Brain microvascular endothelial cell (primary cell): Measurements from ENCODE around the gene BRD3OS.

Source experiments
- DNase-seq: peaks from one replicate; pipeline ENCODE4 v3.0.0-alpha.2; 2020
- H3K27ac ChIP-seq: fragments of 250-450 bp; sonication (Bioruptor Pico); 2 replicates; pipeline ENCODE4 v1.5.1; 2020; ENCODE audit warnings: mild to moderate bottlenecking, moderate library complexity
- H3K27me3 ChIP-seq: fragments of 250-450 bp; sonication (Bioruptor Pico); replicated peaks from 2 replicates; pipeline ENCODE4 v1.5.1; 2020; ENCODE audit warnings: mild to moderate bottlenecking
- H3K36me3 ChIP-seq: fragments of 250-450 bp; sonication (Bioruptor Pico); replicated peaks from 2 replicates; pipeline ENCODE4 v1.5.1; 2020; ENCODE audit warnings: mild to moderate bottlenecking
- H3K4me3 ChIP-seq: 2 replicates; pipeline ENCODE4 v1.5.1; 2011; ENCODE audit warnings: low read depth, mild to moderate bottlenecking, control low read depth, low read length, moderate library complexity
- CTCF ChIP-seq: IDR thresholded peaks from 2 replicates; pipeline ENCODE4 v1.5.1; 2011; ENCODE audit warnings: low read depth, mild to moderate bottlenecking, moderate library complexity, low read length, control low read depth, inconsistent platforms; ENCODE audit errors: missing control alignments
- in situ Hi-C: cut with HindIII; loops from 2 replicates; pipeline ENCODE4 v1.10.0; 2017; ENCODE audit warnings: low sequenced_read_pairs, low pct_ligation_motif_present

The BRD3OS gene

DNA sequence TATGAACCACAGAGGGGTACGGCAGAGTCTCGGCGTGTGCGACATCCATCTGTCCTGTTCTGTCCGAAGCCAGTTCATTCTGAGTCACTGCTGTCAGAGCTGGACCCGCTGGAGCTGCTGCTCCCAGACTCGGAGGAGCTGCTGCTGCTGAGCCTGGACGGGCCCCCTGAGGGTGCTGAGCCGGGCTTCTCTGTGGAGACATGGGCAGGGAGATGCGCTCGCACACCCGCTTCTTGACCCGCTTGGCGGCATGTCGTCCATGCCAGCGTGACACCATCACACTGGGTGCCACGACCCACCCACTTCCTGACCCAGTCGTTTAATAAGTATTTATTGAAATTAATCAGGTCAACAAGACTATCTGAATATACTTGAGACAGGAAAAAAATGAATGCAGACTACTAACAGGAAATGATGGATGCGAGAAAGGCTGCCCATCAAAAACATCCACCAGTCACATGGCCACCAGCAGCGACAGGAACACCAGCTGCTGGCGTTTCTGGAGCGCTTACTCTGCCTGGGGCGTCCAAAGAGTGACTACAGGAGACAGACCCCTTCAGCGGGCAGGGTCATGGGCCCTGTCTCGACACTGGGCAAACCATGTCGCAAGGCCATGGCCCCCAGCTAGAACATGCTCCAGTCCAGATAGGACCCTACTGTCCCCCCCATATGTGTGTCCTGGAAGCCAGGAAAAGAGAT, 8.4 kb downstream of the BRD3OS start:
- no peak for TF ChIP-seq CTCF
- peaks cover 46% of the 10 kb centered on the region for H3K36me3 ChIP-seq
- no peak overlapping the region for H3K4me3 ChIP-seq
- no peak for DNase-seq
- no peak overlapping the region for H3K27ac ChIP-seq
- in situ Hi-C loops = no loop called here
- H3K27me3 ChIP-seq = no peaks in the 10 kb centered on the region

- Histone ChIP-seq H3K27ac (no peak overlapping the region), H3K36me3 (peaks cover 49% of the 10 kb centered on the region), H3K4me3 (no peak overlapping the region), H3K27me3 (no peaks in the 10 kb centered on the region)
- in situ Hi-C loops = no loop called here
- DNase-seq = no peak
- no peak for TF ChIP-seq CTCF
Measured at GRCh38 chr9:134034215-134035040, 9.1 kb downstream of the BRD3OS start.

DNA sequence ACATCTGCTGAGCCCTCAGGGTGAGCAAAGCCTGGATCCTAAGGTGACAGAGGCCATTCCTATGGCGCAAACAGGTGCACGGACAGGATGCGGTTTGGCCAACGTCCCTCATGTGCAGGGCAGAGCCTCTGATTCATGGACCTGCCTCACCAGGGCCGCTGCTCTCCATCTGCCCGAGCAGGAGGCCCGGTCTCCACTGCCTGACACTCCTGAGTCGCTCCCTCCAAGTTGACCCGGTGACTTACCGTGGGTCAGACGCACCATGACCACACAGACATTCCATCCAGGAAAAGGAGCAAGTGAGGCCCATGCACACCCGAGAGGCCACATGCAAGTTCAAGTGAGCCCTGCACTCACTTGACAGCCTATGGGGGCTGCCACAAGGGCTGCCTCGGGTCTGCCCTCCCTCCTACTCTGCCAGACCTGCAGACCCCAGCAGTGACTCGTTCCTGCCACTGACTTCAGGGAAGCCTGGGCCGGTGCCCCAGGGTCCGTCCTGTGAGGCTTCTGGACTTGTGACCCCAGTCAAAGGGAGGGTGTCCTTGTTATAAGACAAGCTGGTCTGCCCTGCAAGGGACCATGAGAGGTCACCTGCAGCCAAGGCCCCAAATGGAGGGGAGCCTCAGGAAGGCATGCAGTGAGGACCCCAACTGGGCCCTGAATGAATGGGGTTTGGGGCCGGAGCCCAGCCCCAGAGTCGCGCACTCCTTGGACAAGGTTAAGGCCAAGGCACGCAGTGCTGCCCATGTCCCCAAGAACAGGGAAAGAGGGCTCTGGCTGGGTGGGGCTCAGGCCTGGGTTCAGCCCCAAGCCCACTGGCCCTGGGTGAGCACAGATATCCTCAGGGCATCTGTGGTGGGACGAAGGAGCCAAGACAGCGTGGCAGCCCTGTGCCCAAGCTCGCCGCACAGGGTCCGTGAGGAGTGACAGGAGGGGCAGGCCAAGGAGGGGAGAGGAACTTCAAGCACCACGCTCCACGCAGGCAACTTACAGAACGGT, 10.1 kb downstream of the BRD3OS start:
- DNase-seq = no peak
- H3K36me3 ChIP-seq = peaks cover 55% of the 10 kb centered on the region
- in situ Hi-C loops = no loop called here
- no peaks in the 10 kb centered on the region for H3K27me3 ChIP-seq
- no peak overlapping the region for H3K4me3 ChIP-seq
- no peak for TF ChIP-seq CTCF
- no peak overlapping the region for H3K27ac ChIP-seq

DNA sequence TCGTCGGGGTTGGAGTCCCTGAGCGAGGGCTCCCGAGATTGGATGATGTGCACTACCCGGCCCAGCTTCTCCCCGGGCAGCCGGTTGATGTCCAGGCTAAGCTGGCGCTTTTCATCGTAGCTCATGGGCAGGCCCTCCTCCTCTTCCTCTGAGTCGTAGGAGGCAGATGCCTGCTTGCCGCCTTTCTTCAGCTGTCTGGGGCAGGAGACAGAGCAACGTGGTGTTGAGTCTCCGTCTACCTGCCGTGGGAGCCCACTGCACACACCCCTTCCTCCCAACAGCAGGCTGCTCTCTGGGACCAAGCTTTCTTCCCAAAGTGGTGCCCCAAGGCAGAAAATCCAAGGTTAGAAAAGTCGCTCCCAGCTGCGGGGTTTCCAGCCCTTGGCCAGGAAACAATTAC, 10.8 kb downstream of the BRD3OS start:
- no peak overlapping the region for H3K4me3 ChIP-seq
- H3K27me3 ChIP-seq = no peaks in the 10 kb centered on the region
- peaks cover 50% of the 10 kb centered on the region for H3K36me3 ChIP-seq
- TF ChIP-seq CTCF = no peak
- in situ Hi-C loops = no loop called here
- no peak overlapping the region for H3K27ac ChIP-seq
- no peak for DNase-seq

GRCh38 chr9:134037641-134038040, 12.4 kb downstream of the BRD3OS start:
- in situ Hi-C loops = no loop called here
- no peak for TF ChIP-seq CTCF
- no peak for DNase-seq
- Histone ChIP-seq H3K27me3 (no peaks in the 10 kb centered on the region), H3K4me3 (no peak overlapping the region), H3K36me3 (peaks cover 46% of the 10 kb centered on the region), H3K27ac (no peak overlapping the region)
